Measurements from ENCODE around the gene CFAP90. TPM values are rescaled to one million over a fixed set of nuclear protein-coding genes. Genes with fewer than 3 reads are reported as not detected.

The CFAP90 gene
- total RNA-seq, 4 donors from 2014 or later, result 0.33 to 1.9 (median 0.34) TPM; not detected in 1

GRCh38 chr5:7884491-7885267 is 33.7 kb upstream of the CFAP90 start:
- TF ChIP-seq, protein P1, sequence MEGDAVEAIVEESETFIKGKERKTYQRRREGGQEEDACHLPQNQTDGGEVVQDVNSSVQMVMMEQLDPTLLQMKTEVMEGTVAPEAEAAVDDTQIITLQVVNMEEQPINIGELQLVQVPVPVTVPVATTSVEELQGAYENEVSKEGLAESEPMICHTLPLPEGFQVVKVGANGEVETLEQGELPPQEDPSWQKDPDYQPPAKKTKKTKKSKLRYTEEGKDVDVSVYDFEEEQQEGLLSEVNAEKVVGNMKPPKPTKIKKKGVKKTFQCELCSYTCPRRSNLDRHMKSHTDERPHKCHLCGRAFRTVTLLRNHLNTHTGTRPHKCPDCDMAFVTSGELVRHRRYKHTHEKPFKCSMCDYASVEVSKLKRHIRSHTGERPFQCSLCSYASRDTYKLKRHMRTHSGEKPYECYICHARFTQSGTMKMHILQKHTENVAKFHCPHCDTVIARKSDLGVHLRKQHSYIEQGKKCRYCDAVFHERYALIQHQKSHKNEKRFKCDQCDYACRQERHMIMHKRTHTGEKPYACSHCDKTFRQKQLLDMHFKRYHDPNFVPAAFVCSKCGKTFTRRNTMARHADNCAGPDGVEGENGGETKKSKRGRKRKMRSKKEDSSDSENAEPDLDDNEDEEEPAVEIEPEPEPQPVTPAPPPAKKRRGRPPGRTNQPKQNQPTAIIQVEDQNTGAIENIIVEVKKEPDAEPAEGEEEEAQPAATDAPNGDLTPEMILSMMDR (IDR thresholded peaks at IDR 0.05; ENCODE audit: low read depth), result no peak

DNA sequence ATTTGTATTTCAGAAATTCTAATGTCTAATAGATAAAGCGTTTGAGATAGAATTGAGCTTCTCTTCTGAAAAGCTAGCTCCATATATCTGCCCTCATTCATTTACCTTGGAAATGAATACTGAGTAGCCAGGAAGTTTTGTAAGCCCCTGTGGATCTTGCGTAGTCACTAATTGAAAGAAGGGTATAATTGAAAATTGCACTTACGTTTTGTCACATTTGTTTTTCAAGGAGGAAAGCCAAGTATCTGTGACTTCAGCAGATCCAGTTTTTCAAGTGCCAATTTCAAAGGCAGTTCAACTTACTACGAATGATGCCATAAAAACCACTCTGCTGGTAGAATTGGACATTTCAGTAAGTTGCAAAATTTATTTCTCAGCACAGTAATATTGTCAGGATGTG is 32.0 kb upstream of the CFAP90 start:
- TF ChIP-seq, protein P1 (IDR thresholded peaks at IDR 0.05; ENCODE audit: low read depth), result no peak

DNA sequence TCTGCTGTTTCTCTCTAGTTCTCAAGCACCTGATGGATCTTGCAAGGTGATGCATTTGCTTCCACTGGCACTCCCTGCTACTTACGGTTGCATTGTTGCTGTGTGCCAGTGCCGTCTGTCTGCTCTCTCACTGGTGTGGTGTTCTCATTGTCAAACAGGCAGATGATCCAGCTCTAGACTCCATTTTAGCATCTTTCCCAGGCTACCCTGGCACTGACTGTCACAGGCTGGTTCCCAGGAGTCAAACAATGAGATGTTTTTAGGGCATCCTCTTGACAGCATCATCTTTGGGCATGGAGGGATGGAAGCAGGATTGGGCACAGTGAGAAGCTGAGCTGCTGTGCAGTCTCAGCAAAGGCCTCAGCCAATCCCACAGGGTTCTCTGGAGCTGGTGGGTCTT is 30.9 kb upstream of the CFAP90 start:
- TF ChIP-seq, protein P1 (IDR thresholded peaks at IDR 0.05; ENCODE audit: low read depth), result no peak

DNA sequence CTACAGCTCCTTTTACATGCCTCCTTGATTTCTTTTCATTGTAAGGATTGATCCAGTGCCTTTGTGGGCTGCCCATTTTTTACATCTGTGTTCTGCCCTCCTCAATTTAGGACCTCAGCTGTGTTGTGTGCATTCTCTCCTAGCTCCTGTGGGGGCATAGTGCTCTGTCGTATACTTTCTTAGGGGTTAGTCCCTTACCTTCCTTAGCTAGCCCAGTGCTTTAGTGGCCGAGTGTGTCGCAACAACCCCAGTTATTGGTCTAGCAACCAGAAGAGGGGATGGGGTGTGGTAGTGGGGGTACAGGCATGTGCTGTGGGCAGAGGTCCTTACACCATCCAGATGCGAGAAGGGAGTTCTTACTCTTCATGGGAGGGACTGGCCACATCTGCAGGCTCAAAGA is 30.2 kb upstream of the CFAP90 start:
- TF ChIP-seq, protein P1 (IDR thresholded peaks at IDR 0.05; ENCODE audit: low read depth), result no peak

DNA sequence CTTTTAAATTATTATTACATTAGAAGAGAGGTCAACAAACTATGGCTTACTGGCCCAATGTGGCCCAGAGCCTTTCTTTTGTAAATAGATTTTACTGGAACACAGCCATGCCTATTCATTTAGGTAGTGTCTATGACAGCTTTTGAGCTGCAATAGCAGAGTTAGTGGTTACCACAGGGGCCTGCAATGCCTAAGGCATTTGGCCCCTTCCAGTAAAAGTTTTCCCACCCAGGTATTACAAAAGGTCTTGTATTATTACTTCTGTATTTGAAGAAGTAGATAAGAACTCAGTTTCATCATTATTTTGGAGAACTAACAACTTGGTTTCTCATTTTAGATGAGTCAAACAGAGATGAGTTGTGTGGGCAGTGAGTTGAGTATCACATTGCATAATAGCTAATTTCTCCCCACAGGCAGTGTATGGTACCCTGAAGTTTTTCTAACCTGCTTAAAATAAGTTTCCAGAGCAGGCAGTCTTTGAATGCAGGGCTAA is 27.5 kb upstream of the CFAP90 start:
- TF ChIP-seq, protein P1 (IDR thresholded peaks at IDR 0.05; ENCODE audit: low read depth), result no peak

DNA sequence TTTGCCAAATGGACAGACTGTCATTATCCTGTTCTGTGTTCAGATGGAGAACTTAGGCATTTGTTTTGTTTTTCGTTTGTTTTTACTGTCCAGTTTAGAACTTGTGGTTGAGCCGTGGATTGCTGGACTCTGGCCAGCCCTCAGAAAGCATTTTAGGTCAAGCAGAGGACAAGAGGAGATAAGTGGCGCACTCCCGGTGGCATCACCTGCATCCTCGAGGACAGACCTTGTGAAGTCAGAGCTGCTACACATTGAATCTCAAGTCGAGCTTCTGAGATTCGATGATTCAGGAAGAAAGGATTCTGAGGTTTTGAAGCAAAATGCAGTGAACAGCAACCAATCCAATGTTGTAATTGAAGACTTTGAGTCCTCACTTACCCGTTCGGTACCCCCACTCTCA is 26.9 kb upstream of the CFAP90 start:
- TF ChIP-seq, protein P1 (IDR thresholded peaks at IDR 0.05; ENCODE audit: low read depth), result no peak

GRCh38 chr5:7876867-7877266 is 25.9 kb upstream of the CFAP90 start:
- TF ChIP-seq, protein P1 (IDR thresholded peaks at IDR 0.05; ENCODE audit: low read depth), result no peak
